CD14-positive monocyte (primary cell): Measurements from ENCODE around the gene TNPO3. TPM values are rescaled to one million over a fixed set of nuclear protein-coding genes. Genes with fewer than 3 reads are reported as not detected.

Source experiments
- DNase-seq, 3 donors: peaks; one replicate each; pipeline ENCODE4 v3.0.0-alpha.2; 2011 to 2022
- H2AFZ ChIP-seq: 2 replicates; pipeline ENCODE4 v1.6.0; 2012; ENCODE audit warnings: mild to moderate bottlenecking, low read depth, low read length, inconsistent platforms; ENCODE audit not compliant: insufficient read depth, poor library complexity, severe bottlenecking
- H3K27ac ChIP-seq, 2 donors: 1 replicate in 1 of 2; 2 replicates in 1 of 2; pipeline ENCODE4 v1.5.1; 2012 to 2013; ENCODE audit warnings: low read length in 2 of 2, control low read depth in 1 of 2, inconsistent platforms in 1 of 2, low read depth in 1 of 2, mild to moderate bottlenecking in 1 of 2
- H3K27me3 ChIP-seq, 2 donors: one replicate each; pipeline versions ENCODE4 v1.6.0 to v1.6.1; 2011 to 2013; ENCODE audit warnings: low read length in 2 of 2; ENCODE audit not compliant: control insufficient read depth in 2 of 2, insufficient read depth in 2 of 2
- H3K36me3 ChIP-seq, 2 donors: replicated peaks in 1 of 2; 1 replicate in 1 of 2; 2 replicates in 1 of 2; pipeline versions ENCODE4 v1.5.1 to v1.6.1; 2012 to 2013; ENCODE audit warnings: low read length in 2 of 2, control low read depth in 1 of 2, inconsistent platforms in 1 of 2, mild to moderate bottlenecking in 1 of 2; ENCODE audit not compliant: insufficient read depth in 2 of 2, control insufficient read depth in 1 of 2
- H3K4me1 ChIP-seq, 2 donors: 1 replicate in 1 of 2; 2 replicates in 1 of 2; pipeline versions ENCODE4 v1.5.1 to v1.6.1; 2012 to 2013; ENCODE audit warnings: low read length in 2 of 2, control low read depth in 1 of 2, inconsistent platforms in 1 of 2, mild to moderate bottlenecking in 1 of 2, moderate library complexity in 1 of 2; ENCODE audit not compliant: insufficient read depth in 2 of 2, control insufficient read depth in 1 of 2
- H3K4me2 ChIP-seq: replicated peaks from 2 replicates; pipeline ENCODE3; 2012; ENCODE audit warnings: low read length, moderate library complexity, mild to moderate bottlenecking; ENCODE audit not compliant: poor library complexity, severe bottlenecking; ENCODE audit errors: extremely low read depth
- H3K4me3 ChIP-seq, 3 experiments: fragments of 200-600 bp in 1 of 3; sonication (generic) in 1 of 3; replicated peaks in 1 of 3; 1 replicate in 2 of 3; 2 replicates in 1 of 3; pipeline ENCODE4 v1.5.1; 2011 to 2013; ENCODE audit warnings: low read length in 3 of 3, mild to moderate bottlenecking in 3 of 3, control low read depth in 2 of 3, low read depth in 2 of 3, inconsistent platforms in 1 of 3, moderate library complexity in 1 of 3
- H3K79me2 ChIP-seq: 2 replicates; pipeline ENCODE4 v1.6.0; 2012; ENCODE audit warnings: mild to moderate bottlenecking, control low read depth, inconsistent platforms, low read length, moderate library complexity; ENCODE audit not compliant: insufficient read depth
- H3K9ac ChIP-seq: 2 replicates; pipeline ENCODE4 v1.6.0; 2017; ENCODE audit warnings: low read length, mild to moderate bottlenecking; ENCODE audit not compliant: insufficient read depth, poor library complexity, severe bottlenecking
- H3K9me3 ChIP-seq, 2 donors: replicated peaks in 1 of 2; 1 replicate in 1 of 2; 2 replicates in 1 of 2; pipeline versions ENCODE4 v1.5.1 to v1.6.1; 2012 to 2013; ENCODE audit warnings: low read length in 2 of 2, control low read depth in 1 of 2; ENCODE audit not compliant: control insufficient read depth in 1 of 2, insufficient read depth in 1 of 2
- H4K20me1 ChIP-seq: 2 replicates; pipeline ENCODE4 v1.6.0; 2012; ENCODE audit warnings: mild to moderate bottlenecking, low read length, control low read depth, moderate library complexity; ENCODE audit not compliant: insufficient read depth
- H3K27ac Mint-ChIP-seq, 7 donors: one replicate each; pipeline ENCODE4 v1.8.0; 2020; ENCODE audit warnings: mild to moderate bottlenecking in 7 of 7, mixed read lengths in 7 of 7, moderate library complexity in 6 of 7, inconsistent platforms in 2 of 7
- H3K27me3 Mint-ChIP-seq, 3 donors: one replicate each; pipeline ENCODE4 v1.8.0; 2021 to 2022; ENCODE audit warnings: low read depth in 3 of 3, mild to moderate bottlenecking in 3 of 3, mixed read lengths in 3 of 3, moderate library complexity in 3 of 3, inconsistent platforms in 1 of 3
- H3K36me3 Mint-ChIP-seq, 2 donors: one replicate each; pipeline ENCODE4 v1.8.0; 2020; ENCODE audit warnings: mixed read lengths in 2 of 2, inconsistent platforms in 1 of 2, mild to moderate bottlenecking in 1 of 2
- H3K4me1 Mint-ChIP-seq: one replicate; pipeline ENCODE4 v1.8.0; 2020; ENCODE audit warnings: mild to moderate bottlenecking, mixed read lengths
- H3K4me3 Mint-ChIP-seq, 2 donors: one replicate each; pipeline ENCODE4 v1.8.0; 2020; ENCODE audit warnings: mild to moderate bottlenecking in 2 of 2, mixed read lengths in 2 of 2, moderate library complexity in 1 of 2
- H3K9me3 Mint-ChIP-seq, 7 donors: one replicate each; pipeline ENCODE4 v1.8.0; 2020 to 2022; ENCODE audit warnings: mixed read lengths in 7 of 7, mild to moderate bottlenecking in 6 of 7, moderate library complexity in 6 of 7, inconsistent platforms in 2 of 7
- WGBS: methylation state at CpG from one replicate; pipeline ENCODE4 v1.1.5; 2013; ENCODE audit warnings: missing lambda C conversion rate; ENCODE audit not compliant: insufficient coverage; 5-methylcytosine and 5-hydroxymethylcytosine counted together
- intact Hi-C, 2 donors: fragments of 100-400 bp; cut with micrococcal nuclease; formaldehyde crosslinking; loops; one replicate each; pipeline versions ENCODE4 v1.15.0 to v1.15.1; 2023
- polyA plus RNA-seq, 3 donors: library from polyadenylated mRNA; depleted of rRNA in 1 of 3; unstranded in 2 of 3; stranded (reverse) in 1 of 3; fragments of 300-500 nt in 2 of 3; fragments of >200 nt in 1 of 3; fragmentation: Illumina TruSeq in 2 of 3; gene quantifications; 1 replicate in 2 of 3; 2 replicates in 1 of 3; pipeline ENCODE4 v1.2.3, GENCODE V29; 2012 to 2021
- TF ChIP-seq, protein P1 (sequence below): fragments of 200-600 bp; IDR thresholded peaks from one replicate; pipeline ENCODE4 v1.8.0; 2022; ENCODE audit warnings: antibody characterized with exemption, mild to moderate bottlenecking

Gene TNPO3
- polyA plus RNA-seq, 3 donors: 17.0 to 23.8 (median 19.7) TPM

DNA sequence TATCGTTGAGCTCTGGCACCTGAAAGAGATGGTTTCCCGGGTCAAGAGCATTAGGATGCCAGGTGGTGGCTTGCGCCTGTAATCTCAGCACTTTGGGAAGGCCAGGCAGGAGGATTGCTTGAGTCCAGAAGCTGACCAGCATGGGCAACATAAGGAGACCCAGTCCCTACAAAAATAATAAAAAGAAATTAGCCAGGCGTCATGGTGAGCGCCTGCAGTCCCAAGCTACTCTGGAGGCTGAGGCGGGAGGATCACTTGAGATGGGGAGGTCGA is 138.3 kb downstream of the TNPO3 start:
- intact Hi-C loops: no loop called here
- peak overlapping the region in 1 of 2 donors; percentile 67 for H3K4me3 Mint-ChIP-seq
- no peak overlapping the region for H3K9ac ChIP-seq
- H3K4me3 ChIP-seq: no peak overlapping the region
- H3K9me3 Mint-ChIP-seq: peaks cover 2 to 19% (median 9%) of the 10 kb centered on the region in 7 donors
- peaks cover 13 to 20% of the 10 kb centered on the region in 2 donors for H3K4me1 ChIP-seq
- no peaks in the 10 kb centered on the region for H3K79me2 ChIP-seq
- no peak overlapping the region for H2AFZ ChIP-seq
- no peaks in the 10 kb centered on the region for H3K36me3 ChIP-seq
- H3K27me3 ChIP-seq: peaks cover 9 to 39% of the 10 kb centered on the region in 2 donors
- H3K9me3 ChIP-seq: no peaks in the 10 kb centered on the region
- DNase-seq: no peak
- peaks cover 41 to 57% (median 46%) of the 10 kb centered on the region in 3 donors for H3K27me3 Mint-ChIP-seq
- no peak overlapping the region for H3K4me2 ChIP-seq
- 96% methylated on average over 4 of the region's 7 CpGs for WGBS
- peaks cover 4 to 9% of the 10 kb centered on the region in 2 donors for H3K36me3 Mint-ChIP-seq
- H4K20me1 ChIP-seq: no peaks in the 10 kb centered on the region
- peaks cover 24% of the 10 kb centered on the region for H3K4me1 Mint-ChIP-seq
- no peak overlapping the region for H3K27ac ChIP-seq
- TF ChIP-seq, protein P1, sequence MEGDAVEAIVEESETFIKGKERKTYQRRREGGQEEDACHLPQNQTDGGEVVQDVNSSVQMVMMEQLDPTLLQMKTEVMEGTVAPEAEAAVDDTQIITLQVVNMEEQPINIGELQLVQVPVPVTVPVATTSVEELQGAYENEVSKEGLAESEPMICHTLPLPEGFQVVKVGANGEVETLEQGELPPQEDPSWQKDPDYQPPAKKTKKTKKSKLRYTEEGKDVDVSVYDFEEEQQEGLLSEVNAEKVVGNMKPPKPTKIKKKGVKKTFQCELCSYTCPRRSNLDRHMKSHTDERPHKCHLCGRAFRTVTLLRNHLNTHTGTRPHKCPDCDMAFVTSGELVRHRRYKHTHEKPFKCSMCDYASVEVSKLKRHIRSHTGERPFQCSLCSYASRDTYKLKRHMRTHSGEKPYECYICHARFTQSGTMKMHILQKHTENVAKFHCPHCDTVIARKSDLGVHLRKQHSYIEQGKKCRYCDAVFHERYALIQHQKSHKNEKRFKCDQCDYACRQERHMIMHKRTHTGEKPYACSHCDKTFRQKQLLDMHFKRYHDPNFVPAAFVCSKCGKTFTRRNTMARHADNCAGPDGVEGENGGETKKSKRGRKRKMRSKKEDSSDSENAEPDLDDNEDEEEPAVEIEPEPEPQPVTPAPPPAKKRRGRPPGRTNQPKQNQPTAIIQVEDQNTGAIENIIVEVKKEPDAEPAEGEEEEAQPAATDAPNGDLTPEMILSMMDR: no peak
- no peak overlapping the region for H3K27ac Mint-ChIP-seq

DNA sequence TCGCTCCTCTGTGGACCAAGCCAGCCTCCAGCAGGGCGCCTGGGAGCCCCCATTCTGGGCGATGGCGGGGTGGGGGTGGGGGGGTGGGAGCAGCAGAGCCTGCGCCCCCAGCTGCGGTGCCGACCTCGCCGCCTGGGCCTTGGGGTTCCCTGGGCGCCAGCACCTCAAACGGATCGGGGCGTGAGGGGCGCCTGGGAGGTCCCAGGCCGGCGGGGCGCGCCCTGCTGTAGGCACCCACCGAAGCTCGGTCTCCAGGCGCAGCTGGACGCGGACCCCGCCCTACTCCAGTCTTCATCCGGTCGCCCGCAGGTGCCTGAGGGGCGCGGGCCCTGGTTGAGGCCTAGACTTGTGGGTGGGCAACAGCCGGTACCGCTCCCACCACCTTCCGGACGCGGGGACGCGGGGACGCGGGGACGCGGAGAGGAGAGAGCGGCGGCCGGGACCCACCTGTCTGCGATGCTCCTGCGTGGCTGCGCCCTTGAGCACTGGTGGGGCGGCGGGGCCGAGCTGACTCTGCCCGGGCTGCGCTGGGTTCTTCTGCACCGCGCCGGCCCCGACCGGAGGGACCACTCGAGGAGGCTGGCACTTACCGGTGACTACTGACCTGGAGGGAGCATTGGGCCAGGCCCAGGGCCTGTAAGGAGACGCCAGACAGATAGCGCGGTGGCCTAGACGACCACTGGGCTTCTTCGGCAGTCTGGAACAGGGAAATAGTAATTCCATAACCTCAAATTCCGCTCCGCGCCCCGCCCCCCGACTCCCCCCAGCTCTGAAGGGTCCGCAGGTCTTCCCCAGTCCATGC is 138.9 kb downstream of the TNPO3 start:
- Mint-ChIP-seq H3K4me3 (peak overlapping the region; percentile 83 to 95), H3K36me3 (peaks cover 4 to 12% of the 10 kb centered on the region in 2 donors), H3K4me1 (peaks cover 29% of the 10 kb centered on the region), H3K9me3 (peaks cover 2 to 18% (median 9%) of the 10 kb centered on the region in 7 donors), H3K27me3 (peaks cover 46 to 61% (median 47%) of the 10 kb centered on the region in 3 donors), H3K27ac (peak overlapping the region in 1 of 7 donors; percentile 37)
- Histone ChIP-seq H3K4me1 (peaks cover 16 to 24% of the 10 kb centered on the region in 2 donors), H3K9ac (no peak overlapping the region), H3K27ac (no peak overlapping the region), H2AFZ (peak overlapping the region; percentile 87), H3K4me2 (peak overlapping the region; percentile 79), H4K20me1 (no peaks in the 10 kb centered on the region), H3K79me2 (no peaks in the 10 kb centered on the region), H3K36me3 (no peaks in the 10 kb centered on the region), H3K4me3 (peak overlapping the region; percentile 28 to 76 (median 41)), H3K9me3 (no peaks in the 10 kb centered on the region), H3K27me3 (peaks cover 9 to 44% of the 10 kb centered on the region in 2 donors)
- DNase-seq: no peak
- TF ChIP-seq, protein P1: no peak
- intact Hi-C loops: no loop called here
- WGBS: 29% methylated on average over 64 of the region's 69 CpGs
